ENCODE measurements around the gene ATXN7L1. TPM values are rescaled to one million over a fixed set of nuclear protein-coding genes. Genes with fewer than 3 reads are reported as not detected.

Gene ATXN7L1
- total and polyA plus RNA-seq, 2 of the 13 experiments (the other 11 are each of a cell fraction or from before 2014, with no cell fraction given) = 4.1 to 7.8 TPM

DNA sequence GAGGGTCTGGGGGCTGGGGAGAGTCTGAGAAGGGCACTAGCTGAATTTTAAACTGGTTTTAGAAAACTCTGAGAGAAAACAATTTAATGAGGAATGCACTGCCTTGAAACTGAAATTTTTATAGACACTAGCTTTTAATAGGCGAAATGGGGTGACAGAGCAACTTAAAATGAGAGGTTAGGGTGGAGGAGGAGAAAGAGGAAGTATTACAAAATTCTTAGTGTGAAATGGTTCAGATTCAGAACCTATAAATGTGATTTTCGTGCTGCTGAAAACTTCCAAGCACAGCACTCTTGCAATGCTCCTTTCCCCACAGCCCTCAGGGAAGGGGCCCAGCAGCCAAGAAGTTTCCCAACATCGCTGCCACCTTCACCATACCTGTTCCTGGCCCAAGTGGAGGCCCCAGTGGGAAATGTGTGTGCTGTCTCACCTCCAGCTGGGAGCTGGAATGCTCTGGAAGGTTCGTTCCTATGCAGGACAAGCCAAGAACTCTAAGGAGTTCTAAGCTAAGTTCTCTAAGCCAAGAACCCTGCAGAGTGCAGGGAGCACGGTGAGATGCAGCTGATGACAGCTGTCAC is 60.0 kb downstream of the ATXN7L1 start:
- H3K9ac ChIP-seq (ENCODE audit: insufficient read depth, low read depth, low read length) = no peak overlapping the region
- no peak overlapping the region for H3K4me3 ChIP-seq (replicated peaks in 1 of 3; ENCODE audit: insufficient read depth in 1 of 3, low read depth in 2 of 3, low read length in 3 of 3)
- intact Hi-C loops (cut with micrococcal nuclease; ENCODE audit: unreplicated experiment) (no loop called here), in situ Hi-C loops (cut with HindIII; ENCODE audit: extremely low pct_ligation_motif_present, low pct_unique_long_range_greater_than_20kb) (no loop called here)
- ChIA-PET CTCF (ENCODE audit: low intra/inter-chr PET ratio, low total read pairs) (no interaction called here), POLR2A (no interaction called here)
- no peaks in the 10 kb centered on the region for H3K9me3 ChIP-seq (ENCODE audit: low read length)
- no peak overlapping the region for H3K4me2 ChIP-seq (ENCODE audit: low read depth, low read length)
- no peaks in the 10 kb centered on the region for H3K36me3 ChIP-seq (replicated peaks in 1 of 2; ENCODE audit: control insufficient read depth in 1 of 2, insufficient read depth in 2 of 2, low read length in 2 of 2)
- H3K4me1 ChIP-seq (ENCODE audit: insufficient read depth, low read length) = peaks cover 13% of the 10 kb centered on the region
- ATAC-seq (no peak), FAIRE-seq (no peak), DNase-seq (ENCODE audit: low spot score) (no peak)
- no peaks in the 10 kb centered on the region for H3K79me2 ChIP-seq (ENCODE audit: insufficient read depth, low read length)
- H4K20me1 ChIP-seq (ENCODE audit: insufficient read depth, low read length) = no peaks in the 10 kb centered on the region
- WGBS (ENCODE audit: low lambda C conversion rate) = 98% methylated on average over 5 of the region's 5 CpGs
- H3K27ac ChIP-seq (ENCODE audit: extremely low read length, insufficient read depth, low read length) = no peak overlapping the region
- H3K27me3 ChIP-seq (ENCODE audit: control insufficient read depth in 1 of 2, insufficient read depth in 2 of 2, low read length in 2 of 2) = no peaks in the 10 kb centered on the region
- TF ChIP-seq FOXM1 (CRISPR knock-in tag; IDR thresholded peaks at IDR 0.05) = no peak
- no peak for TF ChIP-seq HOXA3 (CRISPR knock-in tag; IDR thresholded peaks at IDR 0.05)
- TF ChIP-seq SETDB1 (CRISPR knock-in tag; IDR thresholded peaks at IDR 0.05; ENCODE audit: borderline replicate concordance) = no peak
- TF ChIP-seq JARID2 (CRISPR knock-in tag; IDR thresholded peaks at IDR 0.05; ENCODE audit: insufficient replicate concordance) = no peak
- no peak for TF ChIP-seq DMTF1 (CRISPR knock-in tag; IDR thresholded peaks at IDR 0.05)
- no peak for TF ChIP-seq SMYD3 (CRISPR knock-in tag; IDR thresholded peaks at IDR 0.05)
- no peak for TF ChIP-seq ZNF724P (CRISPR knock-in tag; IDR thresholded peaks at IDR 0.05; ENCODE audit: borderline replicate concordance)
- TF ChIP-seq, protein P1, sequence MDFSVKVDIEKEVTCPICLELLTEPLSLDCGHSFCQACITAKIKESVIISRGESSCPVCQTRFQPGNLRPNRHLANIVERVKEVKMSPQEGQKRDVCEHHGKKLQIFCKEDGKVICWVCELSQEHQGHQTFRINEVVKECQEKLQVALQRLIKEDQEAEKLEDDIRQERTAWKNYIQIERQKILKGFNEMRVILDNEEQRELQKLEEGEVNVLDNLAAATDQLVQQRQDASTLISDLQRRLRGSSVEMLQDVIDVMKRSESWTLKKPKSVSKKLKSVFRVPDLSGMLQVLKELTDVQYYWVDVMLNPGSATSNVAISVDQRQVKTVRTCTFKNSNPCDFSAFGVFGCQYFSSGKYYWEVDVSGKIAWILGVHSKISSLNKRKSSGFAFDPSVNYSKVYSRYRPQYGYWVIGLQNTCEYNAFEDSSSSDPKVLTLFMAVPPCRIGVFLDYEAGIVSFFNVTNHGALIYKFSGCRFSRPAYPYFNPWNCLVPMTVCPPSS (IDR thresholded peaks at IDR 0.05) = no peak
- TF ChIP-seq GMEB2 (CRISPR knock-in tag; IDR thresholded peaks at IDR 0.05; ENCODE audit: low read depth) = no peak
- H2AFZ ChIP-seq (ENCODE audit: low read length) = no peak overlapping the region
- no TSS peak for BruUV-seq (replicated peaks)
